ENCODE data around the gene NUP62. TPM values are rescaled to one million over a fixed set of nuclear protein-coding genes. Genes with fewer than 3 reads are reported as not detected.

The NUP62 gene
- total and polyA plus RNA-seq, 2 of the 4 experiments (the other 2 are of a cell fraction), result 21.3 to 29.7 TPM

- BruUV-seq (replicated peaks), result no TSS peak
- Histone ChIP-seq H3K18ac (ENCODE audit: low read depth, low read length) (no peak overlapping the region), H2BK120ac (ENCODE audit: low read depth, low read length) (no peak overlapping the region), H3K56ac (ENCODE audit: extremely low read depth, insufficient read depth, low read length) (no peak overlapping the region), H3K36me3 (ENCODE audit: control insufficient read depth, insufficient read depth, low read length) (peaks cover 7% of the 10 kb centered on the region; the same call in 1 of the 2 replicates), H3K27me3 (ENCODE audit: control insufficient read depth, insufficient read depth, low read length) (no peaks in the 10 kb centered on the region), H3K4me1 (ENCODE audit: control insufficient read depth, insufficient read depth, low read length) (peaks cover 7% of the 10 kb centered on the region), H3K9me3 (ENCODE audit: control insufficient read depth, insufficient read depth, low read length) (no peaks in the 10 kb centered on the region), H3K4ac (ENCODE audit: low read depth, low read length) (no peak overlapping the region), H2BK5ac (ENCODE audit: low read depth, low read length, poor library complexity, severe bottlenecking) (no peak overlapping the region), H2BK15ac (ENCODE audit: low read depth, low read length) (no peak overlapping the region), H3K27ac (ENCODE audit: insufficient read depth, low read length) (no peak overlapping the region), H2BK20ac (ENCODE audit: low read depth, low read length) (no peak overlapping the region), H2AFZ (replicated peaks; ENCODE audit: low read length, poor library complexity) (no peak overlapping the region), H3K14ac (replicated peaks; ENCODE audit: low read depth, low read length) (no peak overlapping the region), H3K79me1 (ENCODE audit: low read depth in 1 of 2, low read length in 2 of 2) (peaks cover 15 to 58% of the 10 kb centered on the region in 2 experiments; a peak in 3 of 4 replicates), H3K23ac (ENCODE audit: low read depth, low read length) (no peak overlapping the region), H4K8ac (ENCODE audit: low read depth in 2 of 2, low read length in 2 of 2) (no peak overlapping the region), H3K9me1 (ENCODE audit: insufficient read depth, low read length) (peaks cover 13% of the 10 kb centered on the region; the same call in 1 of the 2 replicates), H3K4me2 (ENCODE audit: low read depth, low read length) (no peak overlapping the region), H4K5ac (ENCODE audit: low read depth, low read length) (no peak overlapping the region), H4K20me1 (ENCODE audit: insufficient read depth, low read length) (no peaks in the 10 kb centered on the region; the same call in 1 of the 2 replicates), H2AK5ac (ENCODE audit: low read depth, low read length) (no peak overlapping the region), H3K9ac (ENCODE audit: low read depth, low read length) (no peak overlapping the region), H4K91ac (ENCODE audit: insufficient read depth, low read depth, low read length) (no peak overlapping the region), H3K4me3 (ENCODE audit: insufficient read depth, low read depth, low read length) (no peak overlapping the region), H2AK9ac (replicated peaks; ENCODE audit: low read depth, low read length, poor library complexity) (no peak overlapping the region)
- TF ChIP-seq POLR2A (IDR thresholded peaks at IDR 0.05; ENCODE audit: low read depth, low read length) (no peak), USF2 (IDR thresholded peaks at IDR 0.05; ENCODE audit: low read depth, low read length) (no peak), FOS (IDR thresholded peaks at IDR 0.05; ENCODE audit: low read depth, low read length) (no peak), MAZ (IDR thresholded peaks at IDR 0.05; ENCODE audit: borderline replicate concordance, low read depth, low read length) (no peak), CTCF (conservative IDR thresholded peaks at IDR 0.05; ENCODE audit: low read depth, low read length) (no peak), CHD1 (IDR thresholded peaks at IDR 0.05; ENCODE audit: low read depth, low read length) (no peak), BHLHE40 (IDR thresholded peaks at IDR 0.05; ENCODE audit: low read depth, low read length) (no peak), MXI1 (IDR thresholded peaks at IDR 0.05; ENCODE audit: borderline replicate concordance, low read depth, low read length) (no peak), ELK1 (IDR thresholded peaks at IDR 0.05; ENCODE audit: borderline replicate concordance, low read depth, low read length) (no peak), NFE2L2 (IDR thresholded peaks at IDR 0.05; ENCODE audit: low read depth, low read length) (no peak)
- POLR2A ChIA-PET (ENCODE audit: unreplicated experiment), result no interaction called here
- WGBS, 2 experiments (ENCODE audit: extremely low coverage in 2 of 2, insufficient read length in 1 of 2), result 94% methylated on average over 12 of the region's 29 CpGs; no CpG with 5 or more reads in 1 of the 2 experiments
- DNase-seq (no peak), ATAC-seq (ENCODE audit: low read depth) (no peak)
- dilution Hi-C loops (cut with HindIII; ENCODE audit: low sequenced_read_pairs, unreplicated experiment) (no loop called here), intact Hi-C loops (cut with micrococcal nuclease) (no loop called here), in situ Hi-C loops (cut with MboI; ENCODE audit: low sequenced_read_pairs) (no loop called here)
- CTCF ChIA-PET, result no interaction called here
These were observed 56.2 kb downstream of the NUP62 start for GRCh38 chr19:49873129-49873521.
